Measurements from ENCODE around the gene KCNH5.

Gene KCNH5

GRCh38 chr14:62682208-62682607, 363.1 kb downstream of the KCNH5 start:
- H3K4me3 Mint-ChIP-seq, result no peak overlapping the region
- peaks cover 7% of the 10 kb centered on the region for H3K9me3 Mint-ChIP-seq
- no peak overlapping the region for H3K27ac Mint-ChIP-seq
- H3K4me1 Mint-ChIP-seq (ENCODE audit: low read depth), result no peaks in the 10 kb centered on the region
- H3K36me3 Mint-ChIP-seq (ENCODE audit: low read depth), result no peaks in the 10 kb centered on the region
- no peaks in the 10 kb centered on the region for H3K27me3 Mint-ChIP-seq (ENCODE audit: low read depth)

DNA sequence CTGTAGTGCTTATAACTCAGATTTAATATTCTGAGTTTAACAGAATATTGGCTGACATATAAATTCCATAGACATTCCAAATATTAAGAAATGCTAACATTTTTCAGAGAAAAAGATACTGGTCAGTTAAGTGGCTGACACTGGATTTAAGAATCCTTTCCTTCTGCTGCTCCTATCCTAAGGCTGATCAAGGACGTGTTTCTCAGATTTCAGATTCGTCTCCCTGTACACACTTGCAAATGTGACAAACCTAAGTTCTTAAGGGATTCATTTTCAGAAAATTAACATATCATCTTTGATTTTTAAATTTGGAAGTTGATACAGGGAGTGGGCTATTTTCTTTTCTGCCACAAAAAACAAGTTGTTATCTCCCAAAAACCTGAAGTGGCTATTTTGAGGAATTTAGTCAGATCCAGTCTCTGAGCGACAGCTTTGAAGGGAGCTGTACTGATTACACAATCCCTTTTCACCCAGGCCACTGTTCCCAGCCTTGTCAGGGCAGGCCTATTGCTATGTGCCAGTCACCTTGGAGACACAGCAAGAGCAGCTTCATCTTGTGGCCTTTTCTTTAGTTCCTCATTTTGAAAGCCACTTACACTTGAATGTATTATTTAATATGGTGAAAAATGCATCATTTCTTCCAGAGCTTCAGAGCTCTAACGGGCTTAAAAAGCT, 370.6 kb downstream of the KCNH5 start:
- H3K4me3 Mint-ChIP-seq, result no peak overlapping the region
- H3K4me1 Mint-ChIP-seq (ENCODE audit: low read depth), result no peaks in the 10 kb centered on the region
- no peaks in the 10 kb centered on the region for H3K27me3 Mint-ChIP-seq (ENCODE audit: low read depth)

GRCh38 chr14:62673014-62673755, 372.1 kb downstream of the KCNH5 start:
- Mint-ChIP-seq H3K36me3 (ENCODE audit: low read depth) (no peaks in the 10 kb centered on the region), H3K9me3 (no peaks in the 10 kb centered on the region)

More for the DNA sequence above, 370.6 kb downstream of the KCNH5 start:
- H3K27ac Mint-ChIP-seq, result no peak overlapping the region
- H3K36me3 Mint-ChIP-seq (ENCODE audit: low read depth), result no peaks in the 10 kb centered on the region
- no peaks in the 10 kb centered on the region for H3K9me3 Mint-ChIP-seq

DNA sequence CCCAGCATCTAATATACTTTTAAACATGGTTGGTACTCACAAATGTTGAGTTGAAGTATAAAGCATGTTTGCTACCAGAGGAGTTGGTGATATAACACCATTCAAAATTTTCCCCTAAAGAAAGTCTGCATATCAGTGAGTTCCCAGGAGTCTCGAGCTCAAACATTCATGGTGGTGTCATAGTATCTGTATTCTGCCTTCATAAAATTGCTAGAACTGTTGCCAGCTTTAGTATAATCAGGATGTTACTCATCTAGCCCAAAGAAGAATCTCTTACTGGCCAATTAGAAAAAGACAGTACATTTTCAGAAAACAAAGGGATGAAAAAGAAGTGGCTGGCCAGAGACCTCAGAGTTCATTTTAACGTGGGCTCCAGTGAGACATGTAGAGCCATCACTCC, 374.7 kb downstream of the KCNH5 start:
- H3K4me3 Mint-ChIP-seq, result no peak overlapping the region
- no peaks in the 10 kb centered on the region for H3K27me3 Mint-ChIP-seq (ENCODE audit: low read depth)
- no peaks in the 10 kb centered on the region for H3K4me1 Mint-ChIP-seq (ENCODE audit: low read depth)
- no peaks in the 10 kb centered on the region for H3K9me3 Mint-ChIP-seq
- no peak overlapping the region for H3K27ac Mint-ChIP-seq
- H3K36me3 Mint-ChIP-seq (ENCODE audit: low read depth), result no peaks in the 10 kb centered on the region

More at GRCh38 chr14:62673014-62673755, 372.1 kb downstream of the KCNH5 start:
- Mint-ChIP-seq H3K4me1 (ENCODE audit: low read depth) (no peaks in the 10 kb centered on the region), H3K27ac (no peak overlapping the region), H3K27me3 (ENCODE audit: low read depth) (no peaks in the 10 kb centered on the region), H3K4me3 (no peak overlapping the region)

DNA sequence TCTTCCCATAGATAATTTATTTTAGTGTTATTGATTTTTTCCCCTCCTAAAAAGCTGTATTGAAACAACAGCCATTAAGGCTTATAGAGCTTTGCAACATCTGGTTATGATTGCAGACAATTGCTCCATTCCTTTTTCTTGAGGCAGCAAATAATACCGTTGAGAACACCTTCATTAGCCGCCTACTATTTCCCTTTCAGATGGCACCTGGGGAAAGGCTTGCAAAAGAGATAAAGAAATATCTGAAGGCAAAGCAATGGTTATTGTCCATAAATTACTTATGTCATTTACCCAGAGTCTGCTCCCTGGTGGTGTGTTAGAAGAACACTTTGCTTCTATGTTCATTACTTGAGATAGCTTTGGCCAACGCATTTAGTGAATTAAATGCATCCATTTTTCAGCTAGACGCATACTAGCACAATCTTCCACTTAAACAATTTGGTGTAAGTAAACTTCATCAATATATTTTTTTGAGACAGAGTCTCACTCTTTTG, 377.8 kb downstream of the KCNH5 start:
- no peak overlapping the region for H3K4me3 Mint-ChIP-seq
- no peaks in the 10 kb centered on the region for H3K9me3 Mint-ChIP-seq
- H3K27me3 Mint-ChIP-seq (ENCODE audit: low read depth), result no peaks in the 10 kb centered on the region
- H3K36me3 Mint-ChIP-seq (ENCODE audit: low read depth), result no peaks in the 10 kb centered on the region
- no peak overlapping the region for H3K27ac Mint-ChIP-seq
- H3K4me1 Mint-ChIP-seq (ENCODE audit: low read depth), result no peaks in the 10 kb centered on the region

DNA sequence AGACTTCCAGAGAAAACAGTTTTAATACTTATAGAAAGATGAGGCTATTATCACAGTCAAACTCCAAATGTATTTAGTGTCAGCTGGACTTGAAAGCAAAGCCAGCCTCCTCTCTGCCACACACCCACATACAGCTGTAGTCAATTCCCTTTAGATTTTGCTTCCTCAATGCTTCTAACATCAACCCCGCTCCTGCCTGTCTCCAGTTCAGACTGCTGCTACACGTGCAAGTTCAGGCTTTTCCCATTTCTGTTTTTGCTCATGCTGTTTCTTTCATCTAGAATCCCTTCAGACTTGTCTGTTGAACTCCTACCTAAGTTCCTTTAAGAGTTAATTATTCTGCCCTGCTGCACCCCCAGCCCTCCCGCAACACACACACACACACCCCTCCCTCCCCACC, 380.0 kb downstream of the KCNH5 start:
- Mint-ChIP-seq H3K27ac (no peak overlapping the region), H3K27me3 (ENCODE audit: low read depth) (no peaks in the 10 kb centered on the region), H3K4me1 (ENCODE audit: low read depth) (no peaks in the 10 kb centered on the region), H3K4me3 (no peak overlapping the region), H3K9me3 (peaks cover 7% of the 10 kb centered on the region), H3K36me3 (ENCODE audit: low read depth) (no peaks in the 10 kb centered on the region)

GRCh38 chr14:62663456-62663821, 381.8 kb downstream of the KCNH5 start:
- no peaks in the 10 kb centered on the region for H3K27me3 Mint-ChIP-seq (ENCODE audit: low read depth)
- no peaks in the 10 kb centered on the region for H3K4me1 Mint-ChIP-seq (ENCODE audit: low read depth)
- no peak overlapping the region for H3K4me3 Mint-ChIP-seq
- H3K27ac Mint-ChIP-seq, result no peak overlapping the region
- H3K36me3 Mint-ChIP-seq (ENCODE audit: low read depth), result no peaks in the 10 kb centered on the region
- H3K9me3 Mint-ChIP-seq, result peaks cover 7% of the 10 kb centered on the region

DNA sequence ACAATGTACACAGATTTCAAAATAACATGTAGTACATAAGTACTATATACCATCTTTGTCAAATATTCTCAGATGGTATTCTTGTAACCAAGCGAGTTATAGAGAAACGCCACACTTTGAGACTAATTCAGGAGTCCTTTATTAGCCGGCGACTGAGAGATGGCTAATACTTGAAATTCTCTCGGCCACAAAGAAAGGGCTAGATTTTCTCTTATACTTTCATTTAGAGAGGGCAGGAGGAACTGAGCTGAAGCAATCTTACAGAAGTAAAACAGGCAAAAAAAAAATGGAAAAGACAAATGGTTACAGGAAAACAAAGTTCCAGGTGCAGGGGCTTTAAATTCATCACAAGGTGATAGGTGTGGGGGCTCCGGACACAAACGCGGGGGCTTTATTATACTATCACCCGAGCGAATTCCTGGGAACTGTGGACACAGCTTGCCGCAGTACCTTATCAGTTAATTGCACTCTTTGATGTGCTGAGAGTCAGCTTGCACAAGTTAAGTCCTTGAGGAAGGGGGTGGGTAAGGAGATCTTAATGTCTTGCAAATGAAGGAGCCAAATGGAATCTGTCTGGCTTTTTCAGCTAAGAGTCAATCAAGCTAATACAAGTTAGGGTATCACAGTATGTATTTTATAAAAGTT, 382.3 kb downstream of the KCNH5 start:
- H3K4me3 Mint-ChIP-seq, result no peak overlapping the region
- peaks cover 7% of the 10 kb centered on the region for H3K9me3 Mint-ChIP-seq
- H3K36me3 Mint-ChIP-seq (ENCODE audit: low read depth), result no peaks in the 10 kb centered on the region
- no peak overlapping the region for H3K27ac Mint-ChIP-seq
- H3K4me1 Mint-ChIP-seq (ENCODE audit: low read depth), result no peaks in the 10 kb centered on the region
- H3K27me3 Mint-ChIP-seq (ENCODE audit: low read depth), result no peaks in the 10 kb centered on the region

GRCh38 chr14:62661818-62662217, 383.4 kb downstream of the KCNH5 start:
- Mint-ChIP-seq H3K27ac (no peak overlapping the region), H3K9me3 (peaks cover 7% of the 10 kb centered on the region), H3K4me3 (no peak overlapping the region), H3K27me3 (ENCODE audit: low read depth) (no peaks in the 10 kb centered on the region), H3K4me1 (ENCODE audit: low read depth) (no peaks in the 10 kb centered on the region), H3K36me3 (ENCODE audit: low read depth) (no peaks in the 10 kb centered on the region)

DNA sequence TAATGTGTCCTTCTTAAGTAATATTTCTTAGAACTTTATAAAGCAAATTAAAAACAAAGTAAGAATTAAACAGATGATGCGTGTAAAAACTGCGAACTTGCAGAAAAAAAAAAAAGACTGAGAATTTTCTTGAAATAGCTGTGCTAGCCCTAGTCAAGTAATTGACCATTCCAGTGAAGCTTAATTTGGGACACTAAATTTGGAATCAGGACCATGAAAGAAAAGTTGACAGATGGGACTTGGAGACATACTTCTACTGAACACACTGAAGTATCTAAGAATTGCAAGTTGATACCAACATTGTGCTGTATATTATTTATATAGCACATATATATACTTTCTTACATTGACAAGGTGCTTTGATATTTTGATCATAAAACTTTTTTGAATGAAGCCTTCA, 386.6 kb downstream of the KCNH5 start:
- Mint-ChIP-seq H3K36me3 (ENCODE audit: low read depth) (no peaks in the 10 kb centered on the region), H3K27me3 (ENCODE audit: low read depth) (no peaks in the 10 kb centered on the region), H3K4me1 (ENCODE audit: low read depth) (no peaks in the 10 kb centered on the region), H3K27ac (no peak overlapping the region), H3K9me3 (peaks cover 7% of the 10 kb centered on the region), H3K4me3 (no peak overlapping the region)

GRCh38 chr14:62657376-62657775, 387.9 kb downstream of the KCNH5 start:
- H3K27ac Mint-ChIP-seq, result no peak overlapping the region
- no peaks in the 10 kb centered on the region for H3K4me1 Mint-ChIP-seq (ENCODE audit: low read depth)
- peaks cover 7% of the 10 kb centered on the region for H3K9me3 Mint-ChIP-seq
- H3K4me3 Mint-ChIP-seq, result no peak overlapping the region
- no peaks in the 10 kb centered on the region for H3K27me3 Mint-ChIP-seq (ENCODE audit: low read depth)
- H3K36me3 Mint-ChIP-seq (ENCODE audit: low read depth), result no peaks in the 10 kb centered on the region

DNA sequence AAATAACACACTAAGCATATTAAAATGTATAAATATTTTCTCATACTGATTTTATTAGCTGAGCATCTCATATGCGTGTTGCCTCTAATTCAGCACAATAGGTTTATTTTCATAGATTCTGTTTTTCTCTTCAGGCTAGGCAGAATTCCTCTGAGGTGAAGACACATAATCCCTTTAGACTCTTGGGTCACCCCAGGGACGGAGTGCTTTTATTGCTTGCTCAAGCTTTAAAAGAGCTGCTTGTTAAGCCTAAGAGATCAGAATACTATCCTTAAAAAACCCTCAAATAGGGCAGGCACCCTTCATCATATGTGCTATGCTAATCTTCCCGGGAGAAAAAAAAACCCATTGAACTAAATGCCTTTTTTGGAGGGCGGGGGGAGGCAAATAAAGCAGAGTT, 390.1 kb downstream of the KCNH5 start:
- no peaks in the 10 kb centered on the region for H3K27me3 Mint-ChIP-seq (ENCODE audit: low read depth)
- no peaks in the 10 kb centered on the region for H3K9me3 Mint-ChIP-seq
- H3K27ac Mint-ChIP-seq, result no peak overlapping the region
- no peak overlapping the region for H3K4me3 Mint-ChIP-seq
- no peaks in the 10 kb centered on the region for H3K36me3 Mint-ChIP-seq (ENCODE audit: low read depth)
- H3K4me1 Mint-ChIP-seq (ENCODE audit: low read depth), result no peaks in the 10 kb centered on the region

DNA sequence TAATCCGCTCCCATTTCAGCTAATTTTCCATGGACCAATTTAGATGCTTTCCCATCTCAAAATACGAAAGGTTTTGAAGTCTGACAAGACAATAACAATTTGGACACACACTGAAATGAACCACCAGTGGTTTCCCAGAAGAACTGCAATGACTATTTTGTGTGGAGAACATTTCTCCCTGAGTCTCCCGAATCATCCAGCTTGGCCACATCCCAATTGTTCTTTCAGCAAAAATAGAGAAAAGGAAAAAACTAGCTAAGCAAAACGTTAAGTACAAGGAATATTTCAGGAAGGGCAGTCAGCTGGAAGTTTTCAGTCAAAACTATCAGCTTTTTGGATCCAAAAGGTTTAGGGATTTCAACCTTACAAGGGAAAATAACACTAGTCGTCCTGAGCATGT, 390.6 kb downstream of the KCNH5 start:
- no peaks in the 10 kb centered on the region for H3K36me3 Mint-ChIP-seq (ENCODE audit: low read depth)
- no peaks in the 10 kb centered on the region for H3K9me3 Mint-ChIP-seq

More for the DNA sequence above, 390.6 kb downstream of the KCNH5 start:
- no peaks in the 10 kb centered on the region for H3K4me1 Mint-ChIP-seq (ENCODE audit: low read depth)
- no peak overlapping the region for H3K27ac Mint-ChIP-seq
- H3K27me3 Mint-ChIP-seq (ENCODE audit: low read depth), result no peaks in the 10 kb centered on the region
- H3K4me3 Mint-ChIP-seq, result no peak overlapping the region
